ENCODE measurements around the gene DAO.
"Not testable (repeated sequence)": the region's sequence is repeated elsewhere in the genome, so short reads cannot be mapped to it uniquely, and the experiment has no call there.

DAO gene

DNA sequence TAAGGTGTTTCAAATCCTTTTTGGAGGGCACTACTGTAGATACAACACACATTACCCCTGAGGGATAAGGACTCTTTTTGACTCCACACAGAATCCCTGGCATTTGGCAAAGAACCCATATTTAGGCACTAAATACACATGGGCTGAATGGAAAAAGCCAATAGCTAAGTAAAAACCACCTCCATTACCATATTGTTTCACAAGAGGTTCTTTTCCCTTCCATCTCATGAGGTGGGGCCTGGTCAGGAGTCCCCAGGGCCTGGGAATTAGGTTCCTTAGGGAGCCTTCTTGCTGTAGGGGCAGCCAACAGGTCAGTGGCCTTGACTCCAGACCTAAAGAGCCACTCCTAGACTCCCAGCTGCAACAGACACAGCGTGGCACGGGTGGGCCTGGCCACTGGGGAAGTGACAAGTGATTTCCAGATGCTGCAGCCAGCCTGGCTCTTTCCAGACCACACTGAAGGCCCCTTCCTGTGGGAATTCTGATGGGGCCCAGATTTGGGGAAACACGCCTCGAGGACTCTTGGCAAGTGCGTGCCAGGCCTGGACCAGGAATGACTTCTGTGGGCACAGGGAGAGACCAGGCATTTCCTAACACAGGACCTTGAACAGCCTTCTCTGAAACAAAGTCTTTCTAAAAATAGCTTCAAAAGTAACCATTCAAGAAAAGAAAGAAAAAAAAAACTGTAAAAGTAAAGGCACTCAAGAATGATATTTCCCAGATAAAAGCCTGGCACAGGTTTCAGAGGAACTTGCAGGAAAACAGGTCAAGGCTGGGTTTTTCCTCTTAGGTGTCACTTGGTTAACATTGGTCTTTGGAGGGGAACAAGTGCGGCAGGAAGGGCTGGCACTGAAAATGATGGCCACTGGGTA lies 40.6 kb upstream of the DAO start:
- DNase-seq, result no peak
- Histone ChIP-seq H3K27me3 (ENCODE audit: insufficient read depth, low read length, poor library complexity) (no peaks in the 10 kb centered on the region), H2BK5ac (ENCODE audit: low read length) (peak overlapping the region; percentile 9), H2AK5ac (ENCODE audit: low read length) (no peak overlapping the region), H2BK120ac (ENCODE audit: low read depth, low read length) (peak overlapping the region; percentile 63), H3K18ac (ENCODE audit: low read length) (peak overlapping the region; percentile 36), H3K79me1 (ENCODE audit: low read length) (no peaks in the 10 kb centered on the region), H3K4me1 (ENCODE audit: control insufficient read depth, low read depth, low read length) (peaks cover 2% of the 10 kb centered on the region), H3K36me3 (ENCODE audit: control insufficient read depth, insufficient read depth, low read length) (no peaks in the 10 kb centered on the region), H3K23ac (ENCODE audit: low read length) (no peak overlapping the region), H3K4ac (ENCODE audit: low read depth, low read length) (peak overlapping the region; percentile 75), H3K56ac (ENCODE audit: low read length) (peak overlapping the region; percentile 38), H3K79me2 (ENCODE audit: control insufficient read depth, insufficient read depth, low read length) (no peaks in the 10 kb centered on the region), H3K4me2 (ENCODE audit: low read length) (no peak overlapping the region), H2BK15ac (replicated peaks; ENCODE audit: low read depth) (peak overlapping the region; percentile 11), H3K9ac (ENCODE audit: low read length) (no peak overlapping the region), H3K4me3 (ENCODE audit: low read length) (no peak overlapping the region), H4K5ac (ENCODE audit: low read length) (no peak overlapping the region), H3K27ac (ENCODE audit: low read depth, low read length) (peak overlapping the region; percentile 19), H4K8ac (ENCODE audit: low read depth, low read length) (no peak overlapping the region)
- no CpG with 5 or more reads among the region's 6 CpGs for WGBS (ENCODE audit: extremely low coverage, insufficient coverage, low lambda C conversion rate)

GRCh38 chr12:108839890-108840230 lies 40.0 kb upstream of the DAO start:
- peak overlapping the region; percentile 36 for H3K18ac ChIP-seq (ENCODE audit: low read length)
- no peak overlapping the region for H4K5ac ChIP-seq (ENCODE audit: low read length)
- no peak overlapping the region for H2BK5ac ChIP-seq (ENCODE audit: low read length)
- H3K79me1 ChIP-seq (ENCODE audit: low read length), result no peaks in the 10 kb centered on the region
- no peak overlapping the region for H3K23ac ChIP-seq (ENCODE audit: low read length)
- no peak overlapping the region for H2AK5ac ChIP-seq (ENCODE audit: low read length)
- no peaks in the 10 kb centered on the region for H3K79me2 ChIP-seq (ENCODE audit: control insufficient read depth, insufficient read depth, low read length)
- H3K27me3 ChIP-seq (ENCODE audit: insufficient read depth, low read length, poor library complexity), result no peaks in the 10 kb centered on the region
- no CpG with 5 or more reads among the region's 10 CpGs for WGBS (ENCODE audit: extremely low coverage, insufficient coverage, low lambda C conversion rate)
- peak overlapping the region; percentile 11 for H2BK15ac ChIP-seq (replicated peaks; ENCODE audit: low read depth)
- no peak overlapping the region for H3K4ac ChIP-seq (ENCODE audit: low read depth, low read length)
- peak overlapping the region; percentile 32 for H2BK120ac ChIP-seq (ENCODE audit: low read depth, low read length)
- no peak overlapping the region for H3K4me3 ChIP-seq (ENCODE audit: low read length)
- peaks cover 2% of the 10 kb centered on the region for H3K4me1 ChIP-seq (ENCODE audit: control insufficient read depth, low read depth, low read length)
- no peak overlapping the region for H3K4me2 ChIP-seq (ENCODE audit: low read length)
- H3K36me3 ChIP-seq (ENCODE audit: control insufficient read depth, insufficient read depth, low read length), result no peaks in the 10 kb centered on the region
- H3K27ac ChIP-seq (ENCODE audit: low read depth, low read length), result peak overlapping the region; percentile 19
- peak overlapping the region; percentile 11 for H3K56ac ChIP-seq (ENCODE audit: low read length)
- DNase-seq, result no peak
- H3K9ac ChIP-seq (ENCODE audit: low read length), result peak overlapping the region; percentile 11
- H4K8ac ChIP-seq (ENCODE audit: low read depth, low read length), result no peak overlapping the region

DNA sequence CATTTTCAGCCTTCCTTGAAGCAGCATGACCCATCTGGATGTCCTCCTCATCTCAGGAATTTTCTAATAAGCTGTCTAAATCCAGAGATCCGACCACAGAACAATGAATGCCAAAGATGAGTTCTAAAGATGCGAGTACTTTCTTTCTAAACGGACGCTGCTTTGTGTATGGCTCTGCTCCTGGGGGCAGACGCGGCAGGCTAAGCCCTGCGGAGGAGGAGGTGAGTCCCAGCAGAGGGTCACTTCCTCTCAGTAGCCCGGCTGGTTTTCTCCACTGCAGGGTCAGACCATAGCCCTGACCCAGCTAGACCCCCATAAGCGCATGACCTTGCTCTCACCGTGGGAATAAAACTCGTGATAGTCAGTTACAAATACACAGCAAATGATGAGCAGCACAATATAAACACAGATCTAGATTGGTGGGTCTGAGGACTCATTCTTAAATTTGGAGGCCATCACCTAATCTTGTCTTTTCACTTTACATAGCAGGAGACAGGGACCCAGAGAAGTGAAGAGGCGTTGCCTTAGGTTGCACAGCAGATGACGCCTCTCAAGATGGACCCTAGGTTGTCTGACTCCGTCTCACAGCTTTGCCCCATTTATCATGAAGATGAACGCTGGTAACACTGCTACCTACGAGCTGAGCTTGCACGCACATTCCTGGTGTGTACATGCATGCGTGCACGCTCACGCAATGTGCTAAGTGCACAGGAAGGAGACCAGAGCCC lies 39.1 kb upstream of the DAO start:
- H2BK15ac ChIP-seq (replicated peaks; ENCODE audit: low read depth), result no peak overlapping the region
- H3K4ac ChIP-seq (ENCODE audit: low read depth, low read length), result no peak overlapping the region
- H3K79me2 ChIP-seq (ENCODE audit: control insufficient read depth, insufficient read depth, low read length), result no peaks in the 10 kb centered on the region
- no peak for DNase-seq
- no peak overlapping the region for H2AK5ac ChIP-seq (ENCODE audit: low read length)
- no peak overlapping the region for H3K23ac ChIP-seq (ENCODE audit: low read length)
- H3K56ac ChIP-seq (ENCODE audit: low read length), result no peak overlapping the region
- no peak overlapping the region for H2BK120ac ChIP-seq (ENCODE audit: low read depth, low read length)
- H3K4me2 ChIP-seq (ENCODE audit: low read length), result no peak overlapping the region
- H4K5ac ChIP-seq (ENCODE audit: low read length), result no peak overlapping the region
- no peaks in the 10 kb centered on the region for H3K27me3 ChIP-seq (ENCODE audit: insufficient read depth, low read length, poor library complexity)
- no peak overlapping the region for H3K9ac ChIP-seq (ENCODE audit: low read length)
- peaks cover 2% of the 10 kb centered on the region for H3K4me1 ChIP-seq (ENCODE audit: control insufficient read depth, low read depth, low read length)
- no peaks in the 10 kb centered on the region for H3K36me3 ChIP-seq (ENCODE audit: control insufficient read depth, insufficient read depth, low read length)
- H3K79me1 ChIP-seq (ENCODE audit: low read length), result peaks cover 2% of the 10 kb centered on the region
- no peak overlapping the region for H3K18ac ChIP-seq (ENCODE audit: low read length)
- H2BK5ac ChIP-seq (ENCODE audit: low read length), result no peak overlapping the region
- no peak overlapping the region for H3K4me3 ChIP-seq (ENCODE audit: low read length)
- no peak overlapping the region for H4K8ac ChIP-seq (ENCODE audit: low read depth, low read length)
- WGBS (ENCODE audit: extremely low coverage, insufficient coverage, low lambda C conversion rate), result no CpG with 5 or more reads among the region's 20 CpGs
- no peak overlapping the region for H3K27ac ChIP-seq (ENCODE audit: low read depth, low read length)

- H2AK5ac ChIP-seq (ENCODE audit: low read length); H3K79me2 ChIP-seq (ENCODE audit: control insufficient read depth, insufficient read depth, low read length); H3K4me1 ChIP-seq (ENCODE audit: control insufficient read depth, low read depth, low read length); H3K4me2 ChIP-seq (ENCODE audit: low read length); H3K9ac ChIP-seq (ENCODE audit: low read length); H4K5ac ChIP-seq (ENCODE audit: low read length); H3K23ac ChIP-seq (ENCODE audit: low read length); H3K4me3 ChIP-seq (ENCODE audit: low read length); H2BK15ac ChIP-seq (replicated peaks; ENCODE audit: low read depth); H2BK120ac ChIP-seq (ENCODE audit: low read depth, low read length); DNase-seq; H3K4ac ChIP-seq (ENCODE audit: low read depth, low read length); H3K27me3 ChIP-seq (ENCODE audit: insufficient read depth, low read length, poor library complexity); H3K79me1 ChIP-seq (ENCODE audit: low read length); H2BK5ac ChIP-seq (ENCODE audit: low read length); H3K18ac ChIP-seq (ENCODE audit: low read length); H3K56ac ChIP-seq (ENCODE audit: low read length); H3K36me3 ChIP-seq (ENCODE audit: control insufficient read depth, insufficient read depth, low read length); H4K8ac ChIP-seq (ENCODE audit: low read depth, low read length); H3K27ac ChIP-seq (ENCODE audit: low read depth, low read length): not testable (repeated sequence)
- no CpG with 5 or more reads among the region's 4 CpGs for WGBS (ENCODE audit: extremely low coverage, insufficient coverage, low lambda C conversion rate)
Measured at GRCh38 chr12:108841825-108842224, 38.1 kb upstream of the DAO start.

DNA sequence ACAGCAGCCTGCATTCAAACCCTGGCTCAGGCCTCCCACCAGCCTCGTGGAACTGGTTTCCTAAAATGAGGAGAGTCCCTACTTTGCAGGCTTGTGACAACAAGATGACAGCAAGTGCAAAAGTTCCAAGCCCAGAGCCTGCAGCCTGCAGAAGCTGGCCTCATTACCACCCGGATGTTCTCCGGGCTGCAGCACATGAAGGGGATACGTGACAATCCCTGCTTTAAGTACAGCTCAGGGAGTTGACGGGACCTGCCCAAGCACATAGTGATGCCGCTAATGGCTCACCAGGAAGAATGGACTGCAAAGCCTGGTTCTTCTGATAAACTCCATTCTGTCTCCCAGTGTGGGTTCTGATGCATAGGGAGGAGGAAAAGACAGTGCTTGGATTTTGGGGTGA lies 37.5 kb upstream of the DAO start:
- WGBS (ENCODE audit: extremely low coverage, insufficient coverage, low lambda C conversion rate), result no CpG with 5 or more reads among the region's 6 CpGs

More for the DNA sequence above, 37.5 kb upstream of the DAO start:
- no peak overlapping the region for H3K27ac ChIP-seq (ENCODE audit: low read depth, low read length)
- no peak overlapping the region for H3K4me3 ChIP-seq (ENCODE audit: low read length)
- H3K4ac ChIP-seq (ENCODE audit: low read depth, low read length), result no peak overlapping the region
- no peak overlapping the region for H2BK5ac ChIP-seq (ENCODE audit: low read length)
- H3K79me1 ChIP-seq (ENCODE audit: low read length), result peaks cover 2% of the 10 kb centered on the region
- no peaks in the 10 kb centered on the region for H3K36me3 ChIP-seq (ENCODE audit: control insufficient read depth, insufficient read depth, low read length)
- no peak overlapping the region for H3K23ac ChIP-seq (ENCODE audit: low read length)
- H3K27me3 ChIP-seq (ENCODE audit: insufficient read depth, low read length, poor library complexity), result no peaks in the 10 kb centered on the region
- H4K5ac ChIP-seq (ENCODE audit: low read length), result no peak overlapping the region
- H3K9ac ChIP-seq (ENCODE audit: low read length), result no peak overlapping the region
- DNase-seq, result no peak
- H2BK15ac ChIP-seq (replicated peaks; ENCODE audit: low read depth), result no peak overlapping the region
- H4K8ac ChIP-seq (ENCODE audit: low read depth, low read length), result no peak overlapping the region
- H3K79me2 ChIP-seq (ENCODE audit: control insufficient read depth, insufficient read depth, low read length), result no peaks in the 10 kb centered on the region
- H3K4me2 ChIP-seq (ENCODE audit: low read length), result no peak overlapping the region
- no peak overlapping the region for H2BK120ac ChIP-seq (ENCODE audit: low read depth, low read length)
- no peak overlapping the region for H3K18ac ChIP-seq (ENCODE audit: low read length)
- no peak overlapping the region for H2AK5ac ChIP-seq (ENCODE audit: low read length)
- no peak overlapping the region for H3K56ac ChIP-seq (ENCODE audit: low read length)
- H3K4me1 ChIP-seq (ENCODE audit: control insufficient read depth, low read depth, low read length), result peaks cover 2% of the 10 kb centered on the region
